Measurements from ENCODE around the gene SRMS. TPM values are rescaled to one million over a fixed set of nuclear protein-coding genes. Genes with fewer than 3 reads are reported as not detected.
"Not testable (repeated sequence)": the region's sequence is repeated elsewhere in the genome, so short reads cannot be mapped to it uniquely, and the experiment has no call there.

The SRMS gene
- total RNA-seq, 1 donor from 2014 or later: not detected

DNA sequence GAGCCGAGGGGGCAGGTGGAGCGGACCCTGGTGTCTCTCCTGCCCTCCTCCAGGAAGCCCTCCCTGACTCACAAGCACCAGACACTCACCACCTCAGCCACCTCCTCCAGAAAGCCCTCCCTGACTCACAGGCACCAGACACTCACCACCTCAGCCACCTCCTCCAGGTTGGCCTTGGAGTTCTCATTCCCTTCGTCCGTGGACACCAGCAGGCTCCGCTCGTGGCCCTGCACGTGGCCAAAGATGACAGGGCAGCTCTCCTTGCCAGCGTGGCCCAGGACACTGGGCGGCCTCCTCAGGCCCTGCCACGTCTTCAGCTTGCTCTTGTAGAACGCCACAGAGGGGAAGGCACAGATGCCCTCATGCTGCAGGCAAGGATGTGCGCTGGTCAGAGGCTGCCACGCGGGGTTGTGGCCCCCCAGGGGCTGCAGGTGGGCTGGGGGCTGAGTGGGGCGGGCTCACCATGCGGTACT is 12.8 kb upstream of the SRMS start:
- H3K4me3 ChIP-seq: no peak overlapping the region
- H3K27me3 ChIP-seq: no peaks in the 10 kb centered on the region
- no peaks in the 10 kb centered on the region for H3K9me3 ChIP-seq
- H3K36me3 ChIP-seq: peaks cover 59% of the 10 kb centered on the region
- intact Hi-C loops (cut with DNase I): no loop called here
- TF ChIP-seq, protein P1, sequence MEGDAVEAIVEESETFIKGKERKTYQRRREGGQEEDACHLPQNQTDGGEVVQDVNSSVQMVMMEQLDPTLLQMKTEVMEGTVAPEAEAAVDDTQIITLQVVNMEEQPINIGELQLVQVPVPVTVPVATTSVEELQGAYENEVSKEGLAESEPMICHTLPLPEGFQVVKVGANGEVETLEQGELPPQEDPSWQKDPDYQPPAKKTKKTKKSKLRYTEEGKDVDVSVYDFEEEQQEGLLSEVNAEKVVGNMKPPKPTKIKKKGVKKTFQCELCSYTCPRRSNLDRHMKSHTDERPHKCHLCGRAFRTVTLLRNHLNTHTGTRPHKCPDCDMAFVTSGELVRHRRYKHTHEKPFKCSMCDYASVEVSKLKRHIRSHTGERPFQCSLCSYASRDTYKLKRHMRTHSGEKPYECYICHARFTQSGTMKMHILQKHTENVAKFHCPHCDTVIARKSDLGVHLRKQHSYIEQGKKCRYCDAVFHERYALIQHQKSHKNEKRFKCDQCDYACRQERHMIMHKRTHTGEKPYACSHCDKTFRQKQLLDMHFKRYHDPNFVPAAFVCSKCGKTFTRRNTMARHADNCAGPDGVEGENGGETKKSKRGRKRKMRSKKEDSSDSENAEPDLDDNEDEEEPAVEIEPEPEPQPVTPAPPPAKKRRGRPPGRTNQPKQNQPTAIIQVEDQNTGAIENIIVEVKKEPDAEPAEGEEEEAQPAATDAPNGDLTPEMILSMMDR (IDR thresholded peaks at IDR 0.05): no peak
- no peaks in the 10 kb centered on the region for H3K4me1 ChIP-seq
- H3K27ac ChIP-seq: no peak overlapping the region
- ATAC-seq: no peak
- DNase-seq: no peak

DNA sequence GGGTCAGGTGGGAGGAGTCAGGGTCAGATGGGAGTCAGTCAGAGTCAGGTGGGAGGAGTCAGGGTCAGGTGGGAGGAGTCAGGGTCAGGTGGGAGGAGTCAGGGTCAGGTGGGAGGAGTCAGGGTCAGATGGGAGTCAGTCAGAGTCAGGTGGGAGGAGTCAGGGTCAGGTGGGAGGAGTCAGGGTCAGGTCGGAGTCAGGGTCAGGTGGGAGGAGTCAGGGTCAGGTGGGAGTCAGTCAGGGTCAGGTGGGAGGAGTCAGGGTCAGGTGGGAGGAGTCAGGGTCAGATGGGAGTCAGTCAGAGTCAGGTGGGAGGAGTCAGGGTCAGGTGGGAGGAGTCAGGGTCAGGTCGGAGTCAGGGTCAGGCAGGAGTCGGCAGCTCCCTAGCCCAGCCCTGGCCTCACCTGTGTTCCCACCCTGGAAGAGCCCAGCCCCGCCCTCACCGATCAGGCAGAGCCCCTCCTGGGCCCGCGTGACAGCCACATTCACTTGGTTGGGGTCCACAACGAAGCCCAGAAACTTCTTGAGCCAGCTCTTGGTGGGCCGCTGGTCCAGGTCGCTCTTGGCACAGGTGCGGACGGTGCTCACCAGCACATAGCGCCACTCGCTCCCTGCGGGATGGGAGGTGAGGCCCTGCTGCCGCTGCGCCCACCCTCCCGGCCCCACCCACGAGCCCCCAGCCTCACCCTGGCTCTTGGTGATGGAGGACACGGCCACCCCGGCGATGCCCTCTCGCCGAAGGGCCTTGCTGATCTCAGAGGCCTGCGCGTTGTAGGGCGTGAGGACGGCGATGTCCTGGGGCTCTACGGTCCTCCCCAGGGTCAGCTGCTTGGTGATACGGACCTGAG is 12.2 kb upstream of the SRMS start:
- ATAC-seq; H3K27ac ChIP-seq; DNase-seq; H3K4me1 ChIP-seq; H3K4me3 ChIP-seq; H3K9me3 ChIP-seq; intact Hi-C loops (cut with DNase I); H3K27me3 ChIP-seq: not testable (repeated sequence)
- H3K36me3 ChIP-seq: peaks cover 58% of the 10 kb centered on the region

DNA sequence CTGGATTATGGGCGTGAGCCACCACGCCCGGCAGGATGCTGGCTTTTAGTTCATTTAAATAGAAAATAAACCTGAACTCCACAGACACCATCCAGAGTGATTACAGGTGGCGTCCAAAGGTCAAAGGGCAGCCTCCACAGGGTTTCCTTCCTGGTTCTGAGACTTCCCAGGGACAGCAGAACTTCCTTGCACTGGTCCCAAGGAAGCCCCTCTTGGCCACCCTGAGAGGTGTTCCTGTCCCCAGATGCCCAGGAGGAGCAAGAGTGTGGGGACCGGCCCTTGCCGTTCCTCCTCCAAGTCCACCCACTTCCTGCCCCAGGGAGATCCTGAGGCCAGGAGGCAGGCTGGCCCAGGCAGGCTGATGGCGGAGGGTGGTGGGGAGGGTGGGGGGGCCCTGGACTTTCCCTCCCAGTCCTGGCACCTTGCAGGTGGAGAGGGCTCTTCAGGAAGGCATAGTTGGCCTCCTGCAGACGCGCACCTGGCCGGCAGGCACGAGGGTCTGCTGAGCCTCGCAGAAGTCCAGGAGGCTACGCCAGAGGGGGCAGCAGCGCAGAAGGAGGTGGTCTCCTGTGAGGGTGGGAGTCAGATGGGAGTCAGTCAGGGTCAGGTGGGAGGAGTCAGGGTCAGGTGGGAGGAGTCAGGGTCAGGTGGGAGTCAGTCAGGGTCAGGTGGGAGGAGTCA is 11.4 kb upstream of the SRMS start:
- Histone ChIP-seq H3K36me3 (peaks cover 50% of the 10 kb centered on the region), H3K4me1 (peaks cover 5% of the 10 kb centered on the region), H3K4me3 (no peak overlapping the region), H3K9me3 (no peaks in the 10 kb centered on the region), H3K27me3 (no peaks in the 10 kb centered on the region), H3K27ac (no peak overlapping the region)
- ATAC-seq (no peak), DNase-seq (no peak)
- intact Hi-C loops (cut with DNase I): no loop called here
- TF ChIP-seq, protein P1 (IDR thresholded peaks at IDR 0.05): no peak

DNA sequence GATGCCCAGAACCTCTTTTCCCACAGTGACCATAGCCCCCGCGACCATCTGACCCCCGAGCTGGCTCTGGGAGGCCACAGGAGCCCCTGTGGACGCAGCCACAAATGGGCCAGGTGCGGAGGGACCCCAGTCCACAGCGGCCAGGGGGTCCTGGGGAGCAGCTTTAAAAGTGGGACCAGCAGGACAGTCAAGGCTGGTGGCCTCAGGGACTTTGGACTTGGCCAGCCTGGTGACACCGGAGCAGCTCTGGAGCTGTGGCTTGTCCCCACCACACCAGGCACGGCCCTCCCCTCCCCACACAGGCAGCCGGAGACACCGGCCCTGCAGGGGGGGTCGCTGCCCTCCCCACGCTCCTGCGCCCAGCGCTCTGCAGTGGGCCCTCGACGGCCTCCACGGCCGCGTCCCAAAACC is 9.9 kb upstream of the SRMS start:
- DNase-seq: no peak
- no peaks in the 10 kb centered on the region for H3K27me3 ChIP-seq
- peaks cover 10% of the 10 kb centered on the region for H3K4me1 ChIP-seq
- no peak overlapping the region for H3K4me3 ChIP-seq
- peaks cover 35% of the 10 kb centered on the region for H3K36me3 ChIP-seq
- H3K9me3 ChIP-seq: no peaks in the 10 kb centered on the region
- TF ChIP-seq, protein P1 (IDR thresholded peaks at IDR 0.05): no peak
- no peak for ATAC-seq
- intact Hi-C loops (cut with DNase I): no loop called here
- no peak overlapping the region for H3K27ac ChIP-seq

DNA sequence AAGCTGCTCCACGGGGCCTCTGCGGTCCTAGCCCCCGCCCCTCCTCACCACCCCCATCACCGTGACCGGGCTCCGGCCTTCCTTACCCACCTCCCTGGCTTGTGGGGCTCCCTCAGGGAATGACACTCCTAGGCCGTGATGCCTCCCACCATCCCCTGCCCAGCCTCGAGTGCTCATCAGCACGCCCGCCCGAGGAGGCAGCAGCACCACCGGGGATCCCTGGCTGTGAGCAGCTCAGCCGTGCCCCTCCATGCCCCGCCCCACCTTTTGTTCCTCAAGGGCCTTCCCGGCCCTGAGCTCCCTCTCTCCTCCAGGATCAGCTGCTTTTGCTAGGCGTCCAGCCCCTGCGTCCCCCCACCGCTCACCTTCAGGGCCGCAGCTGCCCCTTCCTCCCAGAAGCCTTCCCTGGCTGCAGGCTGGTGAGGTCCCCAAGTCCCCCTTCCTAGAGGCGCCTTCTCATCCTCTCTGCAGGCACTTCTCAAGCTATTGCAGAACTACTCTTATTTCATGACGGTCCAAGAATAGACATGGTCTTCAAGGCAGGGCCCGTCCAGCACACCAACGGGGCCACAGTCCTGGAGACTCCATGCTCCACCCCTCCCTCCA is 9.4 kb upstream of the SRMS start:
- intact Hi-C loops (cut with DNase I): no loop called here
- DNase-seq (no peak), ATAC-seq (no peak)

More for the DNA sequence above, 9.4 kb upstream of the SRMS start:
- H3K27ac ChIP-seq: no peak overlapping the region
- peaks cover 10% of the 10 kb centered on the region for H3K4me1 ChIP-seq
- no peaks in the 10 kb centered on the region for H3K27me3 ChIP-seq
- TF ChIP-seq, protein P1 (IDR thresholded peaks at IDR 0.05): no peak
- no peak overlapping the region for H3K4me3 ChIP-seq
- H3K36me3 ChIP-seq: peaks cover 31% of the 10 kb centered on the region
- no peaks in the 10 kb centered on the region for H3K9me3 ChIP-seq
